GM21360 (cell line): ENCODE results near the gene FSHR.

Experiments
- ATAC-seq: cut with Tn5 transposase; IDR thresholded peaks from one replicate; pipeline ENCODE4 v1.9.1; 2021; ENCODE audit warnings: mild to moderate bottlenecking, moderate library complexity; ENCODE audit not compliant: unreplicated experiment

FSHR gene

GRCh38 chr2:49113046-49113445 lies 41.3 kb downstream of the FSHR start:
- no peak for ATAC-seq

DNA sequence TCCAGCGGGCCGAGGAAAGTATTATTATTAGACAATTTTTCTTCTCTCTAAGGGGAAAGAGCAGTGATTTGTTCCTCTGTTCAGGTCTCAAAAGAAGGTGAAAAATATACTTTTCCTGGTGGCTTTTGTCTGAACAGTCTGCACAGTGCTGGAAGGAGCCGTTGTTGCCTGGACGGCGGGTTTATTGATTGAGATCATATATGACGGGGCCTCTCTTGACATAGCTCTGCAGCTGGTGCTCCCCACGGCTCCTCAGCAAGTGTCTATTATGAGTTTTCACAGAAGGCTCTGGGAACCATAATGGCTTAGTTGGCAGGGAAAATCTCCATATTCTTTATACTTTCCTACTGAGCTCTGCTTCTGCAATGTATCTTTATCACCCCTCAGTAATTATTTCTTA lies 42.9 kb downstream of the FSHR start:
- no peak for ATAC-seq

DNA sequence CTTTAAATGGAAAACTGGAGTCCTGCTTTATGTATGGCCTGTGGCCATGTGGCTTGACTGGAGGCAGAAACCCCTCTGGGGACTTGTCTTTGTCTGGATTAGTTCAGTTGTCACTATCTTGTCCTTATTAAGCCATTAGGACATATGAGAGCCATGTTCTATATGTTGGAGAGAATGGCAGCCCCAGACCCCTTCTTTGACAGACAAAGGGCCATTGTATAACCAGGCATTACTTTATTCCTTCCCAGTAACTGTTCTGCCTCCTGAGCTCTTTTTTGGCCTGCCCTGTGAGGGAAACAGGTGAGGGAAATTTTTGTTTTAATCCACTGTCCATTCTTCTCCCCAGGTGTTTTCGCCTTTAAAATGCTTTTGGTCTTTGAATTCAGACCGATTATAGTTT lies 43.3 kb downstream of the FSHR start:
- ATAC-seq: no peak

GRCh38 chr2:49110571-49110970 lies 43.7 kb downstream of the FSHR start:
- ATAC-seq: no peak

DNA sequence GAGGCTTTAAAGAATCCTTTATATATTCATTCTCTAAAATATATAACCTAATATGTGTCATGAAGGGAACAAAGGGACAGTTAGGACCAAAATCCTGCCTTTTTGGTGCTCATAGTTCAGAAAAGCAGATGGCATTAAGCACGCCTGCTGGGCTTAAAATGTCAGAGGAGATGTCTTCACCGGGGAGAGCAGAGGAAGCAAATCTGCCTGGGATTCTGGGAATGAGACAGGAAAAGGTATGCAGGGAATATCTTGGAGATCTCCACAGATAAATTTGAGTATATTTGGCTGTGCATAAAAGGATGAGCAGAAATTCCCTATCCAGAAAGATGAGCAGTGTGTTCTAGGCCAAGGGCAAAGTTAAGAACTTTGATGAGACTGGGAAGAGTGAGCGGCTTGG lies 45.5 kb downstream of the FSHR start:
- ATAC-seq: no peak

DNA sequence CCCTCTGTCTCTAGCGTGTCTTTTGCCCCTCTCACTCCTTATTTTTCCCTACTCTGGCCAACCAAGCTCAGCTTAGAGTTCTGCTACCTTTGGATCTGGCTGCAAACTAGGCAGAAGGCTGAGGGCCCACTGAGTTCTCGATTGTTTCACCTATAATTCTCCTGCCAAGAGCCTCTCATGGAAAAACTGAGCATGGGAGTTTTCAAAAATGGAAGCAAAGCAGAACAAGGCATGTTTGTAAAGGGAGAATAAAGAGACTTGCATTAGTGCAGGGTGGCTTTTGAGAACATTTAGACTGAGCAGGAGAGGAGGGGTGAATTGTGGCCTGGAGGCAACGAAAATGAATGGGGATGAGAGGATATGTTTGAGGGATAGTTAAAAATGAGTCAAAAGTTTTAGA lies 45.9 kb downstream of the FSHR start:
- no peak for ATAC-seq

GRCh38 chr2:49105506-49105905 lies 48.8 kb downstream of the FSHR start:
- no peak for ATAC-seq

DNA sequence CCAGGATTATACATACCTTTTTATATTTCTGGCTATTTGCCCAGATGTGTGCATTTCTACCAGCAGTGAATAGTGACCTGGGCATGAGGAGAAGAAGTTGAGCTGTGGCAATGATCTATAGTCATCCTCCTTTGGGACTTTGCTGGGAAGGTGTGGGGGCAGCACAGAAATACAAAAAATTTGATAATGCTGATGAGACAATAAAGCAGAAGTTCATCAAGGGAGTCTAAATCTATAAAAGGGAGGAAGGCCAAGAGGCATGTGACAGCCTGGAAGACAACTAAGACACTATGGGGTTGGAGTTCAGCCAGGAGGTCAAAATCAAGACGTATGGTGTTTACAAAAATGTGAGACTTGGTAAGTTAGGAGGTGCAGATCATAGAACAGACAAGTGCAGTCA lies 52.2 kb downstream of the FSHR start:
- ATAC-seq: no peak

- ATAC-seq: no peak
Measured at GRCh38 chr2:49080681-49081080, 73.6 kb downstream of the FSHR start.

GRCh38 chr2:49070716-49071115 lies 83.6 kb downstream of the FSHR start:
- no peak for ATAC-seq

- ATAC-seq: no peak
Measured at GRCh38 chr2:49069829-49070228, 84.5 kb downstream of the FSHR start.

GRCh38 chr2:49068613-49069012 lies 85.7 kb downstream of the FSHR start:
- ATAC-seq: no peak

DNA sequence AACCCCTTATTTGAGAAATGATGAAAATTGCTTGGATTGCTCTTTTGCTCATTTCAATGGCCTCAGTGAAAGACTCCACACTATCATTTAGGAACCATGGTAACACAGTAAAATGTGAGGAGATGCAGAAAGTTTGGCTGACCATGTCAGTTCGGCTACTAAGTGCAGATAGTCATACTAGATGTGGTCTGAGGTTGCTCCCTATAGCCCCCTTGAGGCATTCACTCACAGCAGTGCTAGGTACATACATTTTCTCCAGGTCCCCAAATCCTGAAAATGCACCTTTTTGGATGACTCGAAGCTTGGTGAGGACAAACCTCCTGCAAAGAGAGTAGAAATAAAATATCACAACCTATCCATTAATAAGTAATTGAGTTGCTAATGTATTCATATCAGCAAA lies 86.3 kb downstream of the FSHR start:
- no peak for ATAC-seq

GRCh38 chr2:49053156-49053555 lies 101.2 kb downstream of the FSHR start:
- no peak for ATAC-seq

DNA sequence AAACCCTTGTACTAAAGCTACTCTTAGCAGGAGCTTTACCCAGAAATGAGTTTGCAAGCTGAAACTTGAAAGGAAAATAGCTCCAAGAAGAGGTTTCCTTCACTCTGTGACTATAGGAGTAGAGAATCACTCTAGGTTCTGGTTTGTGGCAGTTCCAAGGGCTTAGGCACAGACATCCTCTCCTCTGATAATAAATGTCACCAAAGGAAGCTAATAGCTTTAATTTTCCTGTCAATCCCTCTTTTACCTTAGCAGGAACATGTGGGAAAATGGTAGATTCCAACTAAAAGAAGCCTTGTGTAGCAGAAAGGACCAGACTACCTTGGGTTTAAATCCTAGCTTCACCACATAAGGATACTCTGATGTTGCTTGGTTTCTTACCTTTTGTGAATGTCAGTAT lies 104.0 kb downstream of the FSHR start:
- no peak for ATAC-seq

- no peak for ATAC-seq
Measured at GRCh38 chr2:49049161-49049560, 105.2 kb downstream of the FSHR start.

DNA sequence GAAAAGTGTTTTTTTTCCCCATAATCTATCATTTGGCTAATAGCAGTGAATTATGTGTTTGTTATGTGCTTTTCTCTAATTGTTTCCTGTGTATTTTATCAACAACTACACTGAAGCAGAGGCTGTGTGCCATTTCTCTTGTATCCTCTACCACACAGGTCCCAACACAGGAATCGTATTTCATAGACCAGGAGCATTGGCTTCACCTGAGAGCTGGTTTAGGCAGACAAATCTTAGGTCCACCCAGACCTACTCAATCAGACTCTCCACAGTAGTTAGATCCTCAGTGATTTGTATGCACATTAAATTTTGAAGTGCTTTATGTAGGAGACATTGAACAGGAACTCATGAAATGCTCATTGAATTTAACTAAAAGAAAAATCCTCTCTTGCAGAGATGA lies 109.2 kb downstream of the FSHR start:
- ATAC-seq: no peak

GRCh38 chr2:49044350-49045079 lies 109.8 kb downstream of the FSHR start:
- ATAC-seq: no peak

- no peak for ATAC-seq
Measured at GRCh38 chr2:49043405-49043982, 110.8 kb downstream of the FSHR start.

DNA sequence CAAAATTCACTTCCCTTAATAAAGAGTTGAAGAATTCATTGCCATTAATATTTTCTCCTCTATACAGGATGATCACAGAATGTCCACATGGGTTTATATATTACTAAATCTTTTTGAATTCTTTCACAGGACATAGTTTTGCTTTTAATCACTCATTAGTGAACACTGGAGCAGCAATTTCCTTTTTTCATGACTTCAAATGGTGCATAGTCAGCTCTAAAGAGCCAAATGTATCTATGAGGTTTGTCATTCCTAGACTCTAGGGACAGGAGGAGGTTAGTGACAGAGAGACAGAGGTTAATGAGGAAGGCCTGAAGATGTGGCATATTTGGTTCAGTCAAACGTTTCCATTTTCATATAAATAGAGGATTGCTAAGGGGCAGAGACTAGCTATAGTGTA lies 111.8 kb downstream of the FSHR start:
- ATAC-seq: no peak

DNA sequence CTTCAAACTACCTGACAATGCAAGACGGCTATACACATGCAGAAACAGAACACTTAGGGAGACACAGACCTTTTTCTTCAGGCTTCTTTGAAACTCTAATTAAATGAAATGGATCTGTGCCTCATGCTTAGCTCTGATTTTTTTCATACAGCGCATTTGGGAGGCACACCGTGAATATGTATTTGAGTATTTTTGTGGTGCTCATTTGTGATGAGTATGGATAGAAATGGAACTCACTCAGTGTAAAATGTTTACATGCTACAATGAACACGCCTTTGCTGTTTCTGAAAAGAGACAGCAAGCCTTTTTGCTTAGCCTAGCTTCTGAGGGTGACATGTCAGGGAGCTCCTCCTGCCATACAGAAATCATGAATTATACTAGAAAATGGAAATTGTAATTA lies 113.3 kb downstream of the FSHR start:
- ATAC-seq: no peak

GRCh38 chr2:49037197-49037596 lies 117.1 kb downstream of the FSHR start:
- ATAC-seq: no peak

DNA sequence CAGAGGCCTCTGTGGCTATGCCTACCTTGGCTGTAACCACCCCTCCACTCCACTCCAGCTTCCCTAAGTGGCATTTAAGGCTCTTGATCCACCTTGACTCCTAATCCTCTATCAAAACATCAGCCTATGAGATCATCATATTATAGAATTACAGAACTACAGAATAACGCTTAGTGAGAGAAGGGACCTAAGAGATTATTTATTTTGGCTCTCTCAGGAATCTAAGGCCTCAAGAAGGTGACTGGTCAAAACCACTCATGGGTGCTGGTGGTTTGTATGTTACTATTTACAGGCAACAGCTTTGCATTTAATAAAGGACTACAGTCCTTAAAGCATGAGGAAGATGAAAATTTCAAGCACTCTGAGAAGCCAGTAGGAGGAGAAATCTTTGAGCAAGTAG lies 118.8 kb downstream of the FSHR start:
- ATAC-seq: no peak
